OCI-LY3 (cell line): ENCODE results near the gene CALM3.

ENCODE experiments used
- EZH2phosphoT487 ChIP-seq: fragments of 200-600 bp; shearing (Covaris generic); IDR thresholded peaks from 2 replicates; pipeline ENCODE4 v1.6.1; 2018; ENCODE audit warnings: antibody characterized with exemption, mixed run types, low read depth
- TF ChIP-seq, protein P1 (sequence below): fragments of 200-600, 300-600 bp; sonication (generic); IDR thresholded peaks from 2 replicates; pipeline ENCODE4 v1.5.1; 2014; ENCODE audit warnings: antibody characterized with exemption, low read length, low read depth

DNA sequence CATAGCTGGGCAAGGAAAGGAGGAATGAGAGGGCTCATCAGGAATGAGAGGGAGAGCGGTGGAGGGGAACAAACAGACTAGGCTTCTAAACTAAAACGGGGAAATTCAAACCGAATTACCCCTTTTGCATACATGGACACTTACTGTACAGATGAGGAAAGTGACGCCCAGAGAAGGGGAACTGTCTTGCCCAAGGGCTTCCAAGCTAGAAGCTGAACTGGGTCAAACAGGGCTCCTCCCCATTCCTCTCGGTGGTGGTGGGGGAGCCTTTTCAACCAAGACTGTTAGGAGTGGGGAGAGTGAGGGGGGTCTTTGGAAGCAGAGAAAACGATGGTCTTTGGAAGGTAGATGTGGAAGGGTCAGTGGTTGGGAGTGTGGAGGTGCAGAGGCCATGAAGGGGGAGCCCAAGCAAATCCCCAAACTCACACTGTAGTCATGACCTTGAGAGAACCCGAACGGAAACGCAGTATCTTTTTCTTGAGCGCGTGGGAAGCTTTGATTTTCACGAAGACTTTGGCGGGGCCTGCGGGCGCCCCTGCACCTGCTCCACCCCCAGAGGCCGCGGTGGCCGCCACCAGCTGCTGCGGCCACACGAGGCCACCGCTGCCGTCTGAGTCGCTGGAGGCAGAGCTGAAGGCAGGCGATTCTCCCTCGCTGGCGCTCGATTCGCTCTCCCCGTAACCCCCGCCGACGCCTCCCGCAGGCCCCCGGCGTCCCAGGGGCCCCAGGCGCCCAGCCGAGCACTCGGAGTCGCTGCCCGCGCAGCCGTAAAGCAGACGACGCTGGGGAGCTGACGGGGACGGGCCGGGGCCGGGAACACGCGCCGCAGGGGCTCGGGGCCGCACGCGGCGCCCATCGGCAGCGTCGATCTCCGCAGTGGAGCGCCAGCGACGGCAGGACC lies 47.2 kb downstream of the CALM3 start:
- TF ChIP-seq, protein P1, sequence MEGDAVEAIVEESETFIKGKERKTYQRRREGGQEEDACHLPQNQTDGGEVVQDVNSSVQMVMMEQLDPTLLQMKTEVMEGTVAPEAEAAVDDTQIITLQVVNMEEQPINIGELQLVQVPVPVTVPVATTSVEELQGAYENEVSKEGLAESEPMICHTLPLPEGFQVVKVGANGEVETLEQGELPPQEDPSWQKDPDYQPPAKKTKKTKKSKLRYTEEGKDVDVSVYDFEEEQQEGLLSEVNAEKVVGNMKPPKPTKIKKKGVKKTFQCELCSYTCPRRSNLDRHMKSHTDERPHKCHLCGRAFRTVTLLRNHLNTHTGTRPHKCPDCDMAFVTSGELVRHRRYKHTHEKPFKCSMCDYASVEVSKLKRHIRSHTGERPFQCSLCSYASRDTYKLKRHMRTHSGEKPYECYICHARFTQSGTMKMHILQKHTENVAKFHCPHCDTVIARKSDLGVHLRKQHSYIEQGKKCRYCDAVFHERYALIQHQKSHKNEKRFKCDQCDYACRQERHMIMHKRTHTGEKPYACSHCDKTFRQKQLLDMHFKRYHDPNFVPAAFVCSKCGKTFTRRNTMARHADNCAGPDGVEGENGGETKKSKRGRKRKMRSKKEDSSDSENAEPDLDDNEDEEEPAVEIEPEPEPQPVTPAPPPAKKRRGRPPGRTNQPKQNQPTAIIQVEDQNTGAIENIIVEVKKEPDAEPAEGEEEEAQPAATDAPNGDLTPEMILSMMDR = no peak
- TF ChIP-seq EZH2phosphoT487 = no peak
